Cortex of kidney (tissue), 1 donor: Measurements from ENCODE around the gene MYOCD.

Experiments
- DNase-seq: peaks from one replicate; lab custom pipeline; 2025; lab: John Stamatoyannopoulos, UW

MYOCD gene

DNA sequence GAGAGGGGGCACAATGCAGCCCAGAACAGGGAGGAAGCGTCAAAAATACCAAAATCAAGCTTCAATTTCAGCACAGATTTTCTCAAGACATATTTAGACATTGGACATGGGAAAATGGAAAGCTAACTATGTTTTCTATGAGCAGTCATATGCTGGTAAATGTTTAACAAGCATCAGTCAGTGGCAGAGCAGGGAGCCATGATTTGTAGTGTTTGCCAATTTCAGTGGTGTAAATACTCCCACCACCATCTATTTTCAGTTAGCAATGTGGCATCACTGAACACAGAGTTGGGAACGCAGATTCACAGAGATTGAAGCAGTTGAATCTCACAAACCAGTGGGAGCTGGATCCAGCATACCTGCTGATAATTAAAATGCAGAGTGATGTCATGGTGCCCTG lies 24.6 kb upstream of the MYOCD start:
- DNase-seq: no peak

DNA sequence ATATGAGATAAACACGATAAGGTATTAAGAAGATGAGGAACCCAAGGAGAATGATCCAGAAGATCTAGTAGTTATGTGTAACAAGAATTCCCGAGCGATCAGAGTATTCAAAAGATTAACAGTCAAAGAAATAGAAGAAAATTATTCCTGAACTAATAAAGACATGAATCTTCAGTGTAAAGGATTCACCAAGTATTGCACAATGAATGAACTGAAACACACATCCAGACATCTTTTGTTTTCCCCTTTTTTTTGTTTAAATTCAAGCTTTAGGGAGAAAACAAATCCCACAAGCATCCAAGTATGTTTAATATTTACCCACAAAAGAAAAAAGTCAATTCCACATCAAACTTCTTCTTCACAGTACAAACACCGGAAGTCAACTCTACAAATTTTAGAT lies 23.7 kb upstream of the MYOCD start:
- DNase-seq: no peak

DNA sequence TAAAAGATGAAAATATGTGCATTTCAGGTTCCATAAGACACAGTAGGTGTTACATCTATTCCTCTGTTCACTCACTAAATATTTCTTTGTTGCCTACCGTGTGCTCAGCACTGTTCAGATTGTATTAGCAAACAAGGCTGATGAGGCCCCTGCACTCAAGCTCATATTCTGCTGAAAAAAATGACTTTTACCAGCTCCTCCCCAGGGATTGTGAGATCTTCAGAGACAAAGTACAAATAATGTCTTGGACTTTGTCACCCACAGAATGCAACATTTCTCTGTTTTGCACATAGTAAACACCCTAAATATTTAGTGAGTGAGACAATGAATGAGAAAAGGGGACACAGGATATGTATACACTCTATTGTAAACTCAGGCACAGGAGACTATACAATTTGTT lies 21.9 kb upstream of the MYOCD start:
- no peak for DNase-seq

DNA sequence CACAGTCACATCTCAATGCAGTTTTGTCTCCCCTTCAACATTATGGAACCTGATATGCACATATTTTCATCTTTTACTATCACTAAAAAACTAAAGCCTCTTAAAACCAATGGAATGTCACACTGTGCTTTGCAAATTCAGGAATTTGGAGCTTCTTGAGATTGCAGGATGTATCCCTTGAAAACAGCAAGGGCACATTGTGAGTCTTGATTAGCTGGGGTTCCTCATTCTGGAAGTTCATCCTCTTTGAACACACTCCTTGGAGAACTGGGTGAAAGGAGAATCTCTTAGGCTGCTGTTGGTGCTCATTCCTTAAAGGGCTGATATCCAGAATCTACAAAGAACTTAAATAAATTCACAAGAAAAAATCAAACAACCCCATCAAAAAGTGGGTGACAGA lies 21.1 kb upstream of the MYOCD start:
- no peak for DNase-seq

DNA sequence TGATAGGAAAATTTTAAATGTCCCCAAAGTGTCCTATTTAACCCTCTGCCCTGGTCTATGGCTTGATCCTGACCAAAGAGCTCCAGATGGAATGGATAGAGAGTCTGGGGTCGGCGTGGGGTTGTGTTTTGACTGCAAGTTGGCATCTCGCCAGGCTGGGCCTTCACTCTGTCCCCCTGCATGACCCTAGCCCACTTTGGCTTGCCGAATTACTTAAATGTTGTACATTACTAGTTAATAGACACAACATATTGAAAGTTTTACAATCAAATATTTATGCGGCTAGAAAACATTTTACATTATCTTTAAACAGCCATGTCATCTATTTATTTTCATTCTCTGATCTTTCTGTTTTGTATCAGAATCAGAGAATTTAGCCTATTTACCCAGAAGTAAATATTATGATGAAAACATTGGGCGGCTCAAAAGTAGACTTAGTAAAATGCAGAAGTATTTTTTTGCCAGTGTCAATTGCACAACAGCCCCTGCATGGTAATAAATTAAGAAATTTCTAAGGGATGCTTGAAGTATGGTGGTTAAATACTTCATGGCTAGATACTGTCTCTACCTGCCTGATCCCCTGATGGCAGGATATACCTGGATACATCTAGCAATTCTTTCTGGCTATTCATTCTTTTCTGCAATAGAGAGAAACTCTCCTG lies 18.8 kb upstream of the MYOCD start:
- DNase-seq: no peak

DNA sequence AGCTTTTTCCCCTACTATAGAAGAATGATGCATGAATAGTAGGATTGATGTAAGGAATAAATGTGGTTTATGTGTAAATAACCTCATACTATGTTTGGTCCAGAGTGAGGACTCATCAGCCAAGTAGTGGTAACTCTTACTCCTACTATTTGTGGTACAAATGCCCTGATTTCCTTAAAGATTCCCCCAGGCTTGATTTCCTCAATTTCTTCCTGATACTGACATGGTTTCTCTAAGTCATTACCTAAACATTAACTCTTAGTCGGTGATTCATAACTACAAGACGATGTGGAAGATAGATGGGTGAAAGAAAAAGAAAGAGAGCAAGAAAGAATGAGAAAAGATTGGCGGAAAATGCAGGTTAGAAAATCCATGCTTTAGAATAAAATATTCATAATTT lies 17.2 kb upstream of the MYOCD start:
- no peak for DNase-seq

DNA sequence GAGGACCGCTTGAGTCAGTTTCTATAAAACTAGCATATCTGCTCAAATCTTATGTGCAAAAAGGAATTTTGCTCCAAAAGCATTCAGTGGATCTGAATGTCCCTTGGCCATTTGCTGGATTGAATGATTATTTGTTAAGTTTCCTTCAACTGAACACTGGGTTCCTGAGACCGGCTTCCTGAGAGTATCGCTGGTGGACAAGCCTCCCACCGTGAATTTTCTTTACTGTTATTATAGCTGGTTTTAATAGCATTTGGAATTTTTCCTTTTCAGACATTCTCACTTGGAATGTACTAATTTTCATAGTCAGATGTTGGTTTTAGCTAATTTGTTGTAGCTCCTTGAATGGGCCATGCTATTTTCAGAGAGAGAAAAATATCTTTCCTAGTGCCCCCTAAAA lies 9.8 kb upstream of the MYOCD start:
- no peak for DNase-seq

DNA sequence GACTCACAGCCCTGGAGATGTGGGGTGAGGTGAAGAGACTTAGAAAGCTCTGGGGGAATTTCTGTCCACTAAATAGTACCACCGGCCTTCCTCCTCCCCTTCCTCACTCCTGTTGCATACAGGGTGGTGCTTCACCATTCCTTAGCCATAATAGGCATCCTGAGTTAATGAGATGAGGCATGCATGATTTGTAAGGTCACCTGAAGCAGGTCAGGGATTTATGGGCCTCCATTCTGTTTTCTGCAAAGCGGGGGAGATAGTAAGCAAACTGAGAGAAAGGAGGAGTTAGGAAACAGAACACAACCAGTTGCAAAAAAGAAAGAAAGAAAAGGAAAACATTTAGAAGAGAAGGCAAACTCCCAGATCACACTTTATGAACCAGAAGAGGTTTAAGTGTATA lies 9.3 kb upstream of the MYOCD start:
- DNase-seq: no peak

DNA sequence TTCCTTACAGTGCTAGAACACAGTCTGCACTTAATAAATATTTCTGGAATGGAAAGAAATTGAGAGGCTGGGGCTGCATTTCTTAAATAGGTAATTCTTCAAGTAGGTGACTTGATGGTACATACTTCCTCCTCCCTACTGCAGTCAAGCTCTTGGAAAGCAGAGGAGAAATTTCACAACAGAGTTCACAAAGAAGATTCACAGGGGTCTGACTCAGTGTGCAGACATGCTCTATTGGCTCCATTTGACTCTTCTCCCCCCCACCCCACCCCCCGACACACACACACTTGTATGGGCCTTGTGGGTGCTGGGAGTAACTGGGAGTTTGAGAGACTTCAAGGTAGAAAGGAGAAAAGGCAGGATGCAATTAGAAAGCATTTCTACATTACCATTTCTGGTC lies 6.2 kb upstream of the MYOCD start:
- DNase-seq: no peak

DNA sequence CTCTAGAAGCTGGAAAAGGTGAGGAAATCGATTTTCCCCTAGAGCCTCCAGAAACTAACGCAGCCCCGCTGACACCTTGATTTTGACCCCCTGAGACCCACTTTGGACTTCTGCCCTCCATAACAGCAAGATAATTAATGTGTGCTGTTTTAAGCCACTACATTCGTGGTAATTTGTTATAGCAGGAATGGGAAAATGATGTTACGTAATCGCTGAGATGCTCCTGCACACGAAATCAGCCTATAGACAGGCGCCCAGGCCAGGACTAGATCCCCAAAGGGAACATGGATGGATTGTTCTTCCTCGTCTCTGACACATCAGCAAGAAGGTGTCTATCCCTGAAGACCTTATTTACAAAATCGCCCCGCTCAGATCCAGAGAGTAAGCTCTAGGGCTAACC lies 1.4 kb upstream of the MYOCD start:
- DNase-seq: no peak

DNA sequence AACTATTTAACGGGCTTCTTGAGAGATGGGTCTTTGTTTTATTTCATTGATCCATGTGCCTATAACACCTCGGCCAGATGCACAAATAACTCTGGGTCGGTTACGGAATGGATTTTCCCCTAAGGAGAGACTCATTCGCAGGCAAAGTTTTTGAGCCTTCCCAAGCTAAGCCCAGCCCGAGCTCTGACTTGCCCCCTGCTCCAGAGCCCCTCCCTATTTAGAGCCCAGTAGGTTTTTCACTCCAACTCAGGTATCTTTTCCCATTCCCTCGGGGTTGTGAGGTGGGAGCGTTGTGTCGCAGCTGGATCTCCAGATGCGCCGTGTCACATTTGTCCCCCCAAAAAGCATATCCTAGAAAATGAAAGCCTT lies 812 bp upstream of the MYOCD start:
- no peak for DNase-seq

DNA sequence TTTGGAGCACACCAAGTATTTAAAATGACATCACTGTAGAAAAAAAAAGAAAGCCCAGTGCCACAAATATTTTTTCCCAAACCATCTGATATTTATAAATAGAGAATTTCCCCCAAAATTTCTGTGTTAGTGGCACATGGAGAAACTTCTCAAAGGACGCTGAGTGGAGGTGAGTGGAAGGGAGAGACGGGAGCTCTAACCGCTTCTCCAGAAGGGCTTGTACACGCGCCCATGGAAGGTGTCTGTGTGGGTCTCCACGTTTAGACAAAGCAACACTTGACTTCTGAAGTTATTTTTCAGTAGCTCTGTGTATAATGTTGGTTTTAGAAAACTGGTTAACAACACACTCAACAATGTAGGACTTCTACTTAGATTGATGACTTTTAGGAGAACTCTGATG lies 1.0 kb downstream of the MYOCD start:
- no peak for DNase-seq

DNA sequence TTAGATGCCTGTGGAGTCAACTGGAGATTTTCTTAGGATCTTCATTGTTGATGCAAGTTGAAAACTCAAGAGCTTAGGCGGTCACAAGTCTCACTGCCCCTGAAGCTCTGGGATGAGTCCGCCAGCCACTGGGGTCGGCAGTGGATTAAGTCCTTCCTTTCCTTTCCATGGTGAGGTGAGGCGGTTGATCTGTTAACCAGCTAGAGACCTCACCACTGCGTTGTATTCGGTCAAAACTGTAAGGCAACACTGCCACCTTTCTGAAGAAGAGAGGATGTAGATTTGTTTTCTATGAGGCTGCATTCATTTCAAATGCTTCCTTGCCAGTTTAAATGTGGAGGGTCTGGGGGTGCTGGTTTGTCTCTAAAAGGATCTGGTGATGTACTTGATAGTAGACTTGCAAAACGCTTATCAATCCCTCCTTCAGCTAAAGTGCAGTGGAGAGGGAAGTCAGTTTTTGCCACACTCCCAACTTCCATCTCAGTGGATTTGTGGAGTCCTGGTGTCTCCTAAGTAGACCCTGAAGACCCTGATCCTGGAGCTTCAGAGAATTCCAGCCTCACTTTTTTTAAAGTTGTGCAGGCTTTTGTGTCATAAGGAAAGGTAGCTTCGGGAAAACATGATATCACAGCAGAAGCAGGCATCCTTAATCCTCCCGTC lies 1.7 kb downstream of the MYOCD start:
- no peak for DNase-seq

DNA sequence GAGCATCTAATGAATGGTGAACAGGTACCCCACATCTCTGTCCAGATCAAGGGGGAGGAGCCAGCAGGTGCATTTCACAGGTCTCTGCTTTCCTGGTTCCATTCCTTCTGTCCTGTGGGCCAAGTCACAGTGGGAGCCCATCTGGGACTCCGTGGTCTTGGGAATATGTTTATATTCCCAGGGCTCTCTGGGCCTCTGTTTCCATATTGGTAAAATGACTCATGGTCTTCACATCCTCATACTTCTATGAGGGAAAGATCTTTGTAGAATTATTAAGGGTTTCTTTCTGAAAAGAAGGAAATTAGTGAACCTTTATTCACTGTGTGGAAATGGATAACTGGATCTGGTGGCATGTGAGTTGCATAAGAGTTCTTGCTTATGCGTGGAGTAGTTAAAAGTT lies 6.2 kb downstream of the MYOCD start:
- DNase-seq: no peak

DNA sequence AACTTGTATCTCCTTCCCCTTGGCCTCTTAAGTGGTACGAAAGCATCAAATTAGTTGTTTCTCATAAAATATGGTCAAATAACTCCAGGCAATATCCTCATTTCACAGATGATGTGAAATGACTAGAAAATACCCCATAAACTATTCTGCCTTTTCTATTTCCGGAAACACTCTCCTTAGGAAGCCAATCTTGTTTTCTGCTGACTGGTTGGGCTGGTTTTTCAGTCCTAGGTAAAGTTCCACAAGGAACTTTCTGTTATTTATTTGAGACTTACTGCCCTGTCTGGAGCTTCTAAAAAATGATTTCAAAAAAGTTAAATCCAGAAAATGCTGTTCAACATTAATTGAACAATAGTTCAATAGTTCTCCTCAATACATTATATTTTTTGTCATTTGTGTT lies 7.3 kb downstream of the MYOCD start:
- no peak for DNase-seq

DNA sequence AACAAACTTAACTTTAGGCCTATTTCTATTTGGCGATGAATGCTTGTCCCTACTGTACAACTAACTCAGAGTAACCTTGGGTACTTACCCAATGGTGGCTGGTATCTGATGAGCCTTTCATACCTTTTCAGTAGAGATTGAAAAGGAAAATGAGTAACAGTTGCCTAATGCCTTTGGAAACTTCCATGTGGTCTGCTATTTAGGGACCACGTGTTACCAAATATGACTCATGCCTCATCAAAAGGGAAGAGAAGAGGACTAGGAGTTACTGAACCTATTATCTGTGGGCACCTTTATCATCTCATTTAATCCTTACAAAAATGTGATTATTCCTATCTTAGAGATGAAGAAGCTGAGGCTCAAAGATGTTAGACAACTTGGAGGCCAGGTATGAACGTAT lies 8.1 kb downstream of the MYOCD start:
- no peak for DNase-seq

DNA sequence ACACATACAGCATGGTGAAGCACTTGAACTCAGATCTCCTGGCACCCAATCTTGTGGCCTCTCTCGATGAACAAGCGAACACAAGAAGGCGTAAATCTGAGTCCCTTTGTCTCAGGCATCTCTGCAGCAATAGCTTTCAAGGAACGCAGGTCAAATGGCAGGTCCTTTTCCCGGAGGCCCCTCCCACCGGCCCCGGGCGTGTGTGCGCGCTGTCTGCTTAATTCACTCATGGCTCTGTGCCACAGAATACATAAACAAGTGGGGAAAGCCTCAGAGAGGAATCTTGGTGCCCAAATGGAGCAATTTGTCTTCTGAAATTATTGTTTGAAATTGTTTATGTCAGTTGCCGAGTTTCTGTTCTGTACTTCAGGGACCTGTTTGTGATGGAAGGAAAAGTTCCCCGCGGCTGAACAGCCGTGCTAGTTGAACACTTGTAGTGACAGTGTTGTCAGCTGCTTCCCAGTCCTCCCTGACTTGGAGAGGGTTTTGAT lies 14.8 kb downstream of the MYOCD start:
- DNase-seq: no peak

DNA sequence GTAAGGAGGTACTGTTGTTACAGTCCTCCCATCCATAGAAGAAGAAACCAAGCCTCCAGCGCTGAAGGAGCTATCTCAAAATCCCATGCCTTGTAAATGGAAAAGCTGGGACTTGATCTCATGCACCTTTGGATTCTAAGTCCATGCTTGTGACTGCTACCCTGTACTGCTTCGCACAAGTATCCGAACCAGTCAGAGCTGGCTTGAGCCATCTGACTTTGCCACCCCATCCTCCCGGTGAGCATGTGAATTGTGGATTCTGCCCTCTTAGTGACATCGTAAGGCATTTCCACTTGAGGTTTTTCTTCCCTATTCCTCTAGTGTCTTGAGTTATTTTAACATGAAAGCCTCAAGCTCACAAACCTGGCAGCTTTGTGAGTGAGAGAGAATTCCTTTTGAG lies 15.3 kb downstream of the MYOCD start:
- DNase-seq: no peak

DNA sequence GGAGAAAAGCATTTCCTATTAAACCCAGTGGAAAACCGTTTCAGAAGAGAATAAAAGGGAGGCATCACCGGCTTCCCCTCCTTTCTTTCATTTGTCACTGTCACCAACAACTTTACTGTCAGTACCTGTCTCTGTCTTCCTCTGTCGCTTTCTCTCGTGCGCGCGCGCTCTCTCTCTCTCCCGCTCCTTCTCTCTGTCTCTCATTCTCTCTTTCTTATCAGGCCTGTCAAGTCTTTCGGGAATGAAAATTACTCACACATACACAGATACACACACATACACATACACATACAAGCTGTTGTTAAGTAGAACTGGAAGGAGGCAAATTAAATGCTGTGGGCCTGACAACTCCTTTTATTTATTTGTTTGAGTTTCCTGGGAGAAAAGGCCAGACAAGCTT lies 17.6 kb downstream of the MYOCD start:
- no peak for DNase-seq

DNA sequence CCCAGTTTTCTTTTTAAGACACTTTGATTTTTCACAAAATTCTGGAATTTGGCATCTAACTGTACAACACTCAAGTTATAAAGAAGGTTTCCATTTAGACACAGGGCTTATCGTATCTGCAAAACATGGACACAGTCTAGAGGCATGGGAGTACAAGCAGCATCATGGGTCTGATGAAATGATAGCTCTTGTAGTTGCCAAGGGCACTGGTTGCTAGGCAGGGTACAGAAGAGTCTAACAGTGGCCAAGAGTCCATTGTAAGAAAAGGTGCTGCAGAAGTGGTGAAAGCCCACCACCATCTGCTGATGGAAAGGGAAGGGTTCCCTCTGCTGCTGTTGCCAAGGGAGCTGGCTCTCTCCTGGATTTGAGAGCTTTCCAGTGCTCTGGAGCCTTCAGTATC lies 20.8 kb downstream of the MYOCD start:
- DNase-seq: no peak

DNA sequence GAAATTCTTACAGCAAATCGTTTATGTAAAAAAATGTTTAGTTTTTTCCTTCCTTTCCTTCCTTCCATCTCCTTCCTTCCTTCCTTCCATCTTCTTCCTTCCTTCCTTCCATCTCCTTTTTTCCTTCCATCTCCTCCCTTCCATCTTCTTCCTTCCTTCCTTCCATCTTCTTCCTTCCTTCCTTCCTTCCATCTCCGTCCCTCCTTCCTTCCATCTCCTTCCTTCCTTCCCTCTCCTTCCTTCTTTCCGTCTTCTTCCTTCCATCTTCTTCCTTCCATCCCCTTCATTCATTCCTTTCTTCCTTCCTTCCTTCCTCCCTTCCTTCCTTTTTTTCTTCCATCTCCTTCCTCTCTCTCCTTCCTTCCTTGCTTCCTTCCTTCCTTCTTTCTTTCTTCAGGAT lies 22.7 kb downstream of the MYOCD start:
- no peak for DNase-seq

DNA sequence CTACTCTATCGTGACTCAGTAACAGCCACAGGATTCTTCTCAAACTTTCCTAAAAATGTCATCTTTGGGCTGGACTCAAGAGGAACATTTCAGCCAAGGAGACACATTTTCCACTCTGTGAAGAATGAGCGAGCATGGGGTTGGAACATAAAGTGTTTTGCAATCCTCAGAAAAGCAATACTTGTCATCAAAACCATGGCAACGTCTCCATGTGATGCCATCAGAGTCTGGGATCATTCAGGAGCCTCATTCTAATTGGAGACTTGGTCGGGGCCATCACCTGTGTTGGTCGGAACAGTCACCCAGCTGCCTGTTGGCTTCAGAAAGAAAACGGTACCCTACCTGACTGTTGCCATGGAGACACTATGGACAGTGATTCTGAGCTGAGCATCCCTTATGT lies 25.5 kb downstream of the MYOCD start:
- DNase-seq: no peak

DNA sequence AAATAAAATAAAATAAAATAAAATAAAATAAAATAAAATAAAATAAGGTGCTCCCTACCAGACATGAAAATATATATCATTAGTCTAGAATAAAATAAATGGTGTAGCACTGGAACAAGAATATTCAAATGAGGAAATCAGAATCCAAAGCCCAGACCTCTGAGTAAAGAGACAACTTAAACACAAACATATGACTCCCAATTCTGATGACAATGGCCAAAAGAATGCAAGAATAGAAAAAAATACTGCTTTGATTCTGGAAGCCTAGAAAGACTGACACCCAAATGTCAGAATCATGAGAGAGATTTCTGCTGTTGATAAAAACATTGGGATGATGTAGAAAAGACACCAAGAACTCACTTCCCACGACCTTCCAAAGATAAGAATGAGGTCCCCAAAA lies 27.9 kb downstream of the MYOCD start:
- no peak for DNase-seq

DNA sequence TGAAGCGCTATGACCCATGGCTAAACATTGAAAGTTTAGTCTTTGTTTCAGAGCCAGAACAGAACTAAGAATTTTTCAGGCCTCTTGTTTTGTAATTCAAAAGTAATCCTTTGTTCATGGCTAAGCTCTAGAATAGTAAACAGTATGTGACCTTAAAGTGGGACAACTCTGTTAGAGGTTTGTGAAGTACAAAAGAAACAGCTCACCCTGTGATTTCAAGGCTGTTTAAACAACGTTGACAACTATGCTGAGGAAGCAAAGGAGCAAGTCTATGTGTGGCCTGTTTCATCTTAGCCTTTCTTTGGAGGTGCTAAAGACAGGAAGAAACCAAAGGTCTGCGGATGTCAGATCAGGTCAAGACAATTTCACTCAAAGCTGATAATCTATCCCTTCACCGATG lies 40.4 kb downstream of the MYOCD start:
- no peak for DNase-seq
